GM21723 (cell line): ENCODE measurements around the gene FNDC3B.
A peak's percentile ranks its signal among the peaks of the same experiment; 100 is the strongest.
"Not testable (repeated sequence)": the region's sequence is repeated elsewhere in the genome, so short reads cannot be mapped to it uniquely, and the experiment has no call there.

ENCODE experiments used
- ATAC-seq: cut with Tn5 transposase; IDR thresholded peaks from one replicate; pipeline ENCODE4 v1.9.1; 2021; ENCODE audit warnings: mild to moderate bottlenecking, moderate library complexity; ENCODE audit not compliant: unreplicated experiment

FNDC3B gene

DNA sequence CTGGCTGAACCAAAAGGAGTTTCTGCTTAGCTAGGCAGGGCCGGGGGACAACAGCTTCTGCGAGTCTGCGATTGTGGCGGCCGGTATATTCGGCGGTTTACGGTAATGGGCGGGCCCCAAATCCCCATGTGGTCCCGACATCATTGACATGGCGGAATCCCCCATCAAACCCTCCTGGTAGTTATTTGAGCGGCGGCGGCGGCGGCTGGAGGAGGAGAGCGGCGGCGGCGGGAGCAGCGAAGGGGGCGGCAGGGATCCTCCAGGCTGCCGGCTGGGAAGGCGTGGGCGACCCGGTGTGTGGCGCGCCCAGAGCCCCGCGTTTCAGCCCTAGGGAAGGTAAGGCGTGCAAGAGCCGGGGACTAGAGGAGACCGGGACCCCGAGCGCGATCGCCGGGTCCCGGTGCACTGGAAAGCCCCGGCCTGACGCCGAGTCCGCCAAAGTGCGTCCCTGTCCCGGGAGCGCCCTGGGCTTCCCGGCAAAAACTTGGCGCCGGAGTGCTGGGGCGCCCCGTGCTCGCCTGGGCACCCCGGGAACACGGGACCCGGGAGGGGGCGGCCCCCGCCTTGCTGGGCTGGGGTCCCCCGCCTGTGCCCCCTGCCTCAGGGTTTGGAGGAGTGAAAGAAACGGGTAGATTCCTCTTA is at the start of gene FNDC3B:
Gene FNDC3B (plus strand): TSS at position 143 of the 642 bp plus-strand sequence. CDS start 72,902 bp downstream, outside the sequence.
- peak; percentile 83 for ATAC-seq

DNA sequence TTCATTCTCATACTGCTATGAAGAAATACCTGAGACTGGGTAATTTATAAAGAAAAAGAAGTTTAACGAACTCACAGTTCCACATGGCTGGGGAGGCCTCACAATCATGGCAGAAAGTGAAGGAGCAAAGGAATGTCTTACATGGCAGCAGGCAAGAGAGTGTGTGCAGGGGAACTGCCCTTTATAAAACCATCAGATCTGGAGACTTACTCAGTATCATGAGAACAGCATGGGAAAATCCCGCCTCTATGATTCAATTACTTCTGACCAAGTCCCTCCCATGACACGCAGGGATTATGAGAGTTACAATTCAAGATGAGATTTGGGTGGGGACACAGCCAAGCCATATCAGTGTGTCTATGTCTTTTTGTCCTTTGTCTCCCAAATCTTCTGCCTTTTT is 49.1 kb upstream of the FNDC3B start:
- not testable (repeated sequence) for ATAC-seq

DNA sequence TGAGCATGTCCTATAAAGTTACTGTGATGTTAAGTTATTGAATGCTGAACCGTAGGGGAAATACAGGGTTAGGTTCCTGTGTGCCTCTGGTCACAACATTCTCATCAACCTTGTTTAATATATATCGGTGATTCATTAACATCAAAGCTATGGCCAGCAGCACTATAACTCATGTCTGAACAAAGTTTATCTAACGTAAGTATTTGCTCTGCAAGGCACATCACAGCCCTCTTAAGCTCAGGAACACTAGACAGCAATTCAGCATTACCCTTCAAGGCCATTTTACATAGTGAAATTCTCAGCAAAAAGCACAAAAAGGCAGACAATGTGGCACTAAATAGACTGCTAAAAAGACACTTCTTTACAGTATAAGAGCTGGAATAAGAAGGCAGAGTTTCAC is 48.2 kb upstream of the FNDC3B start:
- no peak for ATAC-seq

DNA sequence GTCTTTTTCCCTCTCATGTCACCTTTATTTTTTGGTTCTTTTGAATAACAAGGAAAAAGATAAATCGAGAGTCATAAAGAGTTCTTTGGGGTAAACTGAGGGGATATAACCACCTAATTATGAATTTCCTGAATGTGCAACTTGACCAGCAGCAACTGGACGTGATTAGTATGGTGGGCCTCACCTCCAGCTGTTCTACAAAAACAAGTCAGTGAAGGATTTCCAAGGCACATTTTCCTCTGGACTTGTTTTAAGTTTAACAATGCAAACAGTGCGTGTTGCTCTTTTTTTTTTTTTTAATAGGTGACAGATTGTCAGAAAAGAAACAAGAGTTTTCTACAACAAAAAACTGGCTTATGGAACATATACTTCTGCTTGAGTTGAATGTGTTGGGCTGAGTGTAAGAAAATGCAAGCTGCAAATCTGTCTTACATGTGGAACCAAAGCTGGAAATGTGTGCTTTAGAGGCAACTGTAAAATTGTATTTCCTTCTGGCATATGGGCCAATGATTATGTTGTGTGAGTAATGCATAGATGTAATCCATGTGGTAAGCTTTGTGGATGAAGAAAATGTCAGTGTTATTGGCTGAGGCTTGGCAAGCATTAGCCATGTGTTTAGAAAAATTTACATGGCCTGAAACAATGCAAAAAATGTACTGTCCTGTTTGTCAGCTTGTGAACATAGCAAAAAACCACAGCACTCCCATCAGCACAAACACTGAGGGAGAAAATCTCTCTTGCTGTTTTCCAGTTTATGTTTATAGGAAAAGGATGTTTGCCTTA is 44.5 kb upstream of the FNDC3B start:
- ATAC-seq: no peak

DNA sequence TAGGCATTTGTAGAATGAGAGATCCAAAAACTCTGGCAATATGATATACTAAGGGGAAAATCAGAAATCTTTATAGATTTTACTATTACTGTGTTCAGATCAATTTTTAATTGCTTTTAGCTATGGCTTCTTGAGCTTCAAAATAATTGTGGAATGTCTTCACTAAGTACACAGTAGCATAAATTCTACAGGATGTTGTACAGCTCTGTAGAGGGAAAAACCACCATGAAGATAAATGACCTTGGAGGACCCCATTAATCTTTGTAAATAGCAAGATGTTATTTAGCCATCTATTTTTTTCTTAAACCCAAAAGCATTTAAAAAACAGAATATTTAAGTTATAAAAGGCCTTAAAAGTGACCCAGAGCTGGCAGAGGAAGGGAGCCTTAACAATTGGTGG is 43.9 kb upstream of the FNDC3B start:
- ATAC-seq: no peak

DNA sequence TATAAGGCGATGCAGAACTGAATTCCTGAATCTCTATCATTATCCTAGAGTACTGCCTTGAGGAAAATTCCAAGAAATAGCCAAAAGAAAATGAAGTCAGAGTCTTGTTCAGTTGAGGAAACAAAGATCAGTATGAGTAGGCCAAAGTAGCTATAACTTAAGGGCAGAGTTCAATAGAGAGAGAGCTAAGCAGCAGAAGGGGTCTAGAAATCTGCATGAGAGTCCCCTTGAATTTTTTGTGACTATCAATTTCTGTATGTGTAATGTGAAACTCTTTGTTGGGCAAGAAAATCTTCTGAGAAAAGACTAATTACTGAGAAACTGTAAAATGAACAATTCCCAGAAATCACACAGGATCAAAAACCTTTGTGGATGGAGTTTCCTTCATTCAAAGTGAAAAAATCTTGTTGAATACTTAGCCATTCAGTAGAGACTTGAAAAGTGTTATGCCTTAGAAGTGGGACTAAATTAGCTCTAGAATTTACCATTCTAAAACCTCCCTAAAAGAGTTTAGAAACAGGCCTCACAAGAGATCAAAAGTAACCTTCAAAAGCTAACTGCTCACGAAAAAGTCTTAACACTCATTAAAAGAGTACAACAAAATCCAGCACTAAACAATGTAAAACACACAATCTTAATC is 43.1 kb upstream of the FNDC3B start:
- no peak for ATAC-seq

DNA sequence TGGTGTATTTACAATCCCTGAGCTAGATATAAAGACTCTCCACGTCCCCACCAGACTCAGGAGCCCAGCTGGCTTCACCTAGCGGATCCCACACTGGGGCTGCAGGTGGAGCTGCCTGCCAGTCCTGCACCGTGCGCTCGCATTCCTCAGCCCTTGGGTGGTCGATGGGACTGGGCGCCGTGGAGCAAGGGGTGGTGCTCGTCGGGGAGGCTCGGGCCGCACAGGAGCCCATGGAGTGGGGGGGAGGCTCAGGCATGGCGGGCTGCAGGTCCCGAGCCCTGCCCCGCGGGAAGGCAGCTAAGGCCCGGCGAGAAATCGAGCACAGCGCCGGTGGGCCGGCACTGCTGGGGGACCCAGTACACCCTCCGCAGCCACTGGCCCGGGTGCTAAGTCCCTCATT is 40.6 kb upstream of the FNDC3B start:
- not testable (repeated sequence) for ATAC-seq

DNA sequence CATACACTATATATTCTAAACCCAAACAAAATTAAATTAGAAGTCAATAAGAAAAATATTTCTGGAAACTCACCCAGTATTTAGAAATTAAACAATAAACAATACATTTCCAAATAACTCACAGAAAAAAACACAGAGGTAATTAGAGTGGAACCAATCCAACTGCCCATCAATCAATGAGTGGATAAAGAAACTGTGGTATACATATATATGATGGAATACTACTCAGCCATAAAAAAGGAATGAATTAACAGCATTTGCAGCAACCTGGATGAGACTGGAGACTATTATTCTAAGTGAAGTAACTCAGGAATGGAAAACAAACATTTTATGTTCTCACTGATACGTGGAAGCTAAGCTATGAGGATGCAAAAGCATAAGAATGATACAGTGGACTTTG is 37.8 kb upstream of the FNDC3B start:
- ATAC-seq: not testable (repeated sequence)

DNA sequence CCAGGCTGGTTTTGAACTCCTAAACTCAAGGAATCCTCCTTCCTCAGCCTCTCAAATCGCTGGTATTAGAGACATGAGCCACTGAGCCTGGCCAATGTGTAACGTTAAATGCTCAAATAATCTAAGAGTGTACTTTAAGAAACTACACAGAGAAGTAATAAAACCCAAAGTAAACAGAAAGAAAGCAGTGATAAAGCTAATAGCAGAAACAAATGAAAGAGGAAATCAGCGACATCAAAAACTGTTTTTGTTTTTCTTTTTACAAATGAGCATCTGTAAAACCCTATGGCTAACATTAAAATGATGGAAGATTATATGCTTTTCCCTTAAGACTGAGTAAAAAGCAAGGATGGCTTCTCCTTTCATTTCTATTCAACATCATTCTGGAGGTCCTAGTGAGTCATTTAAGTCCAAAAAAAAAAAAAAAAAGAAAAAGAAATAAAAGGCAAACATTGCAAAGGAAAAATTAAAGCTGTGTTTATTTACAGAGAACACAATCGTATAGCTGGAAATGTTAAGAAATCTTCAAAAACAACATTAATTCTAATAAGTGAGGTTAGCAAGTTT is 36.8 kb upstream of the FNDC3B start:
- ATAC-seq: no peak

DNA sequence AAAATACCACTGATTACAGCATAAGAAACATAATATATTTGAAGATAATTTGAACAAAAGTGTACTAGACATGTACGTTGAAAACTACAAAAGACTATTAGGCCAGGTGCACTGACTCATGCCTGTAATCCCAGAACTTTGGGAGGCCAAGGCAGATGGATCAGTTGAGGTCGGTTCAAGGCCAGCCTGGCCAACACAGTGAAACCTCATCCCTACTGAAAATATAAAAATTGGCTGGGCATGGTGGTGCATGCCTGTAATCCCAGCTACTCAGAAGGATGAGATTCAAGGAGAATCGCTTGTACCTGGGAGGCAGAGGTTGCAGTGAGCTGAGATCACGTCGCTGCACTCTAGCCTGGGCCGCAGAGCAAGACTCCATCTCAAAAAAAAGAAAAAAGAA is 36.2 kb upstream of the FNDC3B start:
- no peak for ATAC-seq

DNA sequence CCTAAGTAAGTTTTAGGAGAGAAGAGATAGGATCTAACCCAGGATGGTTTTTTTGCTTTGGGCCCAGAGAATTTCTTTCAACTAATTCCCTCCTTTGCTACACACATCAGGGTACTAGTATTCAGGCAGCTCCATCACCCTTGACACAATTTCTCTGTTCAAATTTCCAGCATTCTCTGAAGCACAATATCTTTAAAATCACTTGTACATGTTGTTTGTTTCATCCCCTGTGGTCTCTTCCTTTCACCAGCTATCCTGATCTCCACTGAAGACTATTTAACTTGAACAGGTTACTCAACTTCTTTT is 32.4 kb upstream of the FNDC3B start:
- no peak for ATAC-seq

DNA sequence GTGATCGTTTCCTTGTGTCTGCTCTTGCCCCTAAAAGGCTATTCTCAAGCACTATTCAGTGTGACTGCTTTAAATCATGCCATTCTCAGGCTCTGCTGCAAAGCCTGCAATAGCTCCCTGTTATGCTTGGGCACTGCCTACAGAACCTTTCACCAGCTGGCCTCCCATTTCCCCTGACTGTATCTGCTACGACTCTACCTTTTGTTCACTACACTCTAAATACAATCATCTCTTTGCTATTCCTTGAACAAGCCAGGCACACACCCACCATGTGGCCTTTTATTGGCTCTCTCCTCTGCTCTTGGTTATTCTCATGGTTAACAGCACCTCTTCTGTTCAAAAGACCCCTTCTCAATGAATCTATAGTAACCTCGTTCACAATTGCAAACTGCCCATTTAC is 29.6 kb upstream of the FNDC3B start:
- ATAC-seq: no peak

DNA sequence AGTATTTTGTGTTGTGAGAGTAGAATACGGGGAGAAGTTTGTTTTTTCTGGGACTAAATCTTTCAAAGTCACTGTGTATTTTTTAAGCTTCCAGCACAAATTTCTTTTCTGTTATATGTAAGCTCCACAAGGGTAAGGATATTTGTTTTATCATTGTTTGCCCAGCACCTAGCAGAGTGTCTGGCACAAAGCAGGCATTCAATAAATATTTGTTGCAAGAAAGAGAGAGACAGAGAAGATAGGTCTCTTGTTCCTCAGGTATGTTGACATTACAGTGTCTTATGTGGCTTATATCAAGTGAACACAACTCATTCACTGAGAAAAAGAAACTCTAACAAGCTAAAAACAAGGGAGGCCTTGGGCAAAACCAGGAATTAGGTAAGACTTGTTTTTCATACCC is 26.6 kb upstream of the FNDC3B start:
- no peak for ATAC-seq

DNA sequence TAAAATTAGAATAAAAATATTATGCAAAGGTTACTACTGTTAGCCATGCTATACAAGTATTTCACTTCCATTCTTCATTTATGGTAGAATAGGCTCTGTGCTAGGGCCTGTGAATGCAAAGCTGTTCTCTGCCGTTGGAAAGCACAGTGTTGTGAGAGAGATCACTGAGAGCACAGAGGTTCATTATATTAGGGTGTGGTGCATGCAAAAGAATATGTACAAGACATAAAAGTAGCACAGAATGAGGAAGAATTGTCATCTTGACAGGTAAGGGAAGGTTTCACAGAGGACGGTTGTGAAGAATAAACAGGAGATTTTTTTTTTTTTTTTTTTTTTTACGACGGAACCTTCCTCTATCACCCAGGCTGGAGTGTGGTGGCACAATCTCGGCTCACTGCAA is 25.2 kb upstream of the FNDC3B start:
- ATAC-seq: no peak

DNA sequence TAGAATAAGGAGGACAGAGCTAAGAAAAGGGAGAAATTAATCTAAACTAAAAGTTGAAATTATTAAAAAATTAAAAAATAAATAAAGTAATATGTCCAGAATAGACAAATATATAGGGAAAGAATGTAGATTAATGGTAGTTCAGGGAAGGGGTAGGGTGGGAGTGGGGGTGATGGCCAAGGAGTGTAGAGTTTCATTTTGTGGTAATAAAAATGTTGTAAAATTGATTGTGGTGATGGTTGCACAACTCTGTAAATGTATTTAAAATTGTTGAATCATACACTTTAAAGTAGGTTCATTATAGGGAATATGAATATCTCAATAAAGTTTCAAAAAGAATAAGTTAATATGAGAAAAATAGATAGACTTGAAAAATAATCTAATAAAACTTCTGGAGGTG is 21.0 kb upstream of the FNDC3B start:
- ATAC-seq: no peak

DNA sequence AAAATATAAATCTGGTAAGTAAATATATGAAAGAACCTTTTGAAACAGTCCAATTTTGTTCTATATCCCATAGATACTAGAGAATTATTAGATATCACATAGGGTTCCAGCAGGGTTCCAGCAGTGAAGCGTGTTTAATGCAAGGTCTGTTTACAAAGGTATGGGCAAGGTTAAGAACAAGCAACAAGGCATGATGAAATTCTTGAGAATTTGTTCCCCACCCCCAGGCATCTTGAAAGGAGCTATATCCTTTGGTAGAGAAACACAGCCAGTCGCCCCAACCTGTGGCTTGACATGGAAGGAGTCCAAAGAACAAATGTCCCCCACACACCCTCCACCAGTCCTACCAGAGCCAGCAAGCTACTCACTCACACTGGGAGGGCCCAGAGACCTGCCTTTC is 18.6 kb upstream of the FNDC3B start:
- no peak for ATAC-seq

DNA sequence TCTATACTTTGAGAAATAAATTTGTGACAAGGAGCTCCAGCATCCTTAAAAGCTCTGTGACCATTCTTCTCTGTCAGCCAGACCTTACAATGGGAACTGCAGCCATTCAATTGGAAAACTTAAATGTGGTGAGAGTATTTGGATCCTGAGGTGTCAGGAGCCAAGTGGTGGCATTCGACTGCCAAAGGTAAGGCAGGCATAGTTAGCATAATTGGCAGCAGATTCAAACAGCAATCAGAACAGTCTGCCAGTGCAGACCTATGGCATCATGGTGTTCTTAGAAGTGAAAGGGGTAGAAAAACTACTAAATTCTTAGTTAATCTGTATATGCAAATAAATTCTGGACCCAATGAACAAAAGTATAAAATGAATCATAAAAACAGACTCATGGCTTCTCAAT is 18.2 kb upstream of the FNDC3B start:
- no peak for ATAC-seq

DNA sequence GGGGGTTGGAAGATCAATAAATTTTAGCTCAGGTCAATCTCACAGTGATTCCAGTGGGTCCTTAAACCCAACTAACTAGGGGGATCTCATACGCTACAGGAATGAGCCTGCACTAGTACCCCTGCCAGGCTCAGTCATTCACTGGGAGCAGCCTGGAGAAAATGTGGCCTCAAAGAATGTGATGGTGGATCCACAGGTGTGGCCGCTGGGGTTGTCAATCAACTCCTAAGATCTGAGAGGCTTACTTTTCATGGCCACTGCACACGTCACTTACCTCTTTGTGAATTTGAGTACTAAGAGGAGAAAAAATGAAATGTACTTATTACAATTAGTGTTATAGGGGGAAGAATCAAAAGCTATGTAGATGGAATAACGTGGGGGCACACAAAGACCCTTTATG is 17.5 kb upstream of the FNDC3B start:
- ATAC-seq: no peak

DNA sequence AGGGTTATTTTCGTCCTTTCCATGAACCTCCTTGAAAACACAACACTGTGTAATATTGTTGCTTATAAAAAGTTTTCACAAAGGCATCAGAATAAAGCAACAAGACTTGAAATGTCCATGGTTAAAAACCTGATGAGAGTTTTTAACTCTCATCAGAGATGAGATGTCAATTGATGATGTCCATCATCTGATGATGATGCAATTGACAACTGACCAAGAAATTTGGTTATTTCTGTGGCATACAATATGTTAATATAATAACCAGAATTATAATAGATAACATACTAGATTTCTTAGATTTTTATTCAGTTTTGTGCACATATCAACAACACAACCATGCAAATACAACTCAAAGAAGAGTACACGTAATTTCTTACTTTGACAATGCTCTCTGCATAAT is 15.5 kb upstream of the FNDC3B start:
- ATAC-seq: no peak

DNA sequence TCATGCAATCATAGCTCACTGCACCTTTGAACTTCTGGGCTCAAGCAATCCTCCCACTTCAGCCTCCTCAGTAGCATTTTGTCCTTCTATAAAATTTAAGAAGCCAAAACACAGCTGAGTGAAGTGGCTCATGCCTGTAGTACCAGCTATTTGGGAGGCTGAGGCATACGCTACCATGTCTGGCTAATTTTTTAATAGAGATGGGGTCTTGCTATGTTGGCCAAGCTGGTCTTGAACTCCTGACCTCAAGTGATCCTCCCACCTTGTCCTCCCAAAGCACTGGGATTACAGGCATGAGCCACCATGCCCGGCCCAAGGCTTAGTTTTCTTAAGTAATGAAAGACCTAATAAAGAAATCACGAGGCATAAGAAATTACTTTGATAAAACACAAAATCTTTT is 14.7 kb upstream of the FNDC3B start:
- ATAC-seq: no peak

DNA sequence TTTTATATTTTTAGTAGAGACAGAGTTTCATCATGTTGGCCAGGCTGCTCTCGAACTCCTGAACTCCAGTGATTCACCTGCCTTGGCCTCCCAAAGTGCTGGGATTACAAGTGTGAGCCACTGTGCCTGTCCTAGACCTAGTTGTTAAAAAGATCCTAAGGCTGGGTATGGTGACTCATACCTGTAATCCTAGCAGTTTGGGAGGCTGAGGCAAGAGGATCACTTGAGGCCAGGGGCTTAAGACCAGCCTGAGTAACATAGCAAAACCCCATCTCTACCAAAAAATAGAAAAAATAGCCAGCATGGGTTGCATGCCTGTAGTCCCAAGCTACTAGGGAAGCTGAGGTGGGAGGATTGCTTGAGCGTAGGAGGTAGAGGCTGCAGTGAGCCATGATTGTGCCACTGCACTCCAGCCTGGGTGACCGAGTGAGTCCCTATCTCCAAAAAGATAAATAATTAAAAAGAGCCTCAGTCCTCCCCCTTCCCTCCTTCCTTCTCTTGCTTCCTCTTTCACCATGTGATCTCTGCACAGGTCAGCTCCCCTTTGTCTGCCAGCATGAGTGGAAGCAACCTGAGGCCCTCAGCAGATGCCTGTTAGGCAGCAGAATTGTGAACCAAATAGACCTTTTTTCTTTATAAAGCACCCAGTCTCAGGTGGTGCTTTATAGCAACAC is 9.8 kb upstream of the FNDC3B start:
- no peak for ATAC-seq
